DMS53 (cell line): Measurements from ENCODE around the gene NAALADL1.
A peak's percentile ranks its signal among the peaks of the same experiment; 100 is the strongest.
"Not testable (repeated sequence)": the region's sequence is repeated elsewhere in the genome, so short reads cannot be mapped to it uniquely, and the experiment has no call there.

Experiments
- DNase-seq: peaks from one replicate; lab custom pipeline; 2025; lab: John Stamatoyannopoulos, UW

Gene NAALADL1

DNA sequence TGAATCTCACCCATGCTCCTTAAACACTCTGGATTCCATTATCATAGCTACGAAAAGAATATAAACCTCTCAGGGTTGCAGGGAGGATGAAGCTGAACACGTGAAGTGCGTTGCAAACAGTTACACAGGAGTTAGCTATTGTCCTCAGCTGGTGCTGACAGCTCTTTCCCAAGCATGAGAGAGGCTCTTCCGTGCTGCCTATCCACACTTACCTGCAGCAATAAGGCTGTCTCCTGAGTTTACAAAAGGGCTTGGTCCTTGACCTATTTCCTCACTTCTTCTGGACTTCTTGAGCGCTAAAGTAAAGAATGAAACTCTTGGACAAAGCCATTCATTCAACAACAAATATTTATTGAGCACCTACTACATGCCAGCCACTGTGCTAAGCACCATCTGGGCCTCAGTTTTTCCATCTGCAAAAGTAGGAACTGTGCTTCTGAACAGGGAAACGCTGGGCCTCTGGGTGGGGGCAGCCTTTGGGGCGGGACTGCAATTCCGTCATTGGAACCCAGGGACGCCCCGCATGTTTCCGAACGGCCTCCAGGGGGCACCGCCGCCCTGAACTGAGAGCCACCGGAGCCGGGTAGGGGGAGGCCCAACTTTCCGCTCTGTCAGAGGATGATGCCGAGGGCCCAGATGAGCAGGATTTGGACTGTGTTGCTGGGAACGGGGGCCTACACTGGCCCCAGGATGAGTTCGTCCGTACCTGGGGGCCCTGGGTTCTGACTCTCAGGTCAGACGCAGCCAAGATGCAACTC lies 45.0 kb downstream of the NAALADL1 start:
- peak; percentile 94 for DNase-seq

DNA sequence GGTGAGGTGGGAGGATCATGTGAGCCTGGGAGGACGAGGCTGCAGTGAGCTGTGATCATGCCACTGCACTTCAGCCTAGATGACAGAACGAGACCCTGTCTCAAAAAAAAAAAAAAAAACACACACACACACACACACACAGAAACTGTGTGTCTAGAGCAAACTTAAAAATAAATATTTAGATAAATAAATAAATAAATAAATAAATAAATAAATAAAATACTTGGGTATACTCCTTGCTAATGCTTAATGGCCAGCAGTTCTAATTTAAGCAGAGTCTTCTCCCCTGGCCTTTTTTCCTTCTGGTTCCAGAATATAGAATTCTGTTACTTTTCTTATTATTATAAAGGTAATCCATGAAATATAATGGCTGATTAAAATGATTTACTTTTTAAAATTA lies 49.5 kb downstream of the NAALADL1 start:
- DNase-seq: no peak

DNA sequence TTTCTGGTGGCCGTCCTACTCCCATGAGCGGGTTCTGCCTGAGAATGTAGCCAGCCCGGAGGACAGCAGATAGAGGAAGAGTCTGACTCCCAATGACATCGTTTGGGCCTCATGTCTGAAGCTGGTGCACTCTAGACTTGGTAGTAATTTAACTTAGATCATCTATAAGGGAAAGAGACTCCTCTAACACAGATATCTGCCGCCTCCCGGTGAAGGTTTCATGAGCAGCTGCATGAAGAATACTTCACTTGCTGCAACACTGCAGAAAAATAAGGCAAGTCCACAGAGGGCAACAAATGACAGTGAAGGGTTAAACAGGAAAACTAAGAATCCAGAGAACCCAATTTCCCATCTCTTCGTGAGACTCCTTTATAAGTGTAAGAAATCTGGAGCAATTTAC lies 50.3 kb downstream of the NAALADL1 start:
- DNase-seq: no peak

DNA sequence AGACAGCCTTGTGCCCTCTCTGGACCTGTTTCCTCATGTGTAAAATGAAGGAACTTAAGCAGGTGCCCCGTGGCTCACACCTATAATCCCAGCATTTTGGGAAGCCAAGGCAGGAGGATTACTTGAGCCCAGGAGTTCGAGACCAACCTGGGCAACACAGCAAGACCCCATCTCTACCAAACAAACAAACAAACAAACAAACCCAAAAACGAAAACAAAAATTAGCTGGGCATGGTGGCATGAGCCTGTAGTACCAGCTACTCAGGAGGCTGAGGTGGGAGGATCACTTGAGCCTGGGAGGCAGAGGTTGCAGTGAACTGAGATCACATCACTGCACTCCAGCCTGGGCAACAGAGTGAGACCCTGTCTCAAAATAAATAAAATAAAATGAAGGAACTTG lies 54.4 kb downstream of the NAALADL1 start:
- not testable (repeated sequence) for DNase-seq

DNA sequence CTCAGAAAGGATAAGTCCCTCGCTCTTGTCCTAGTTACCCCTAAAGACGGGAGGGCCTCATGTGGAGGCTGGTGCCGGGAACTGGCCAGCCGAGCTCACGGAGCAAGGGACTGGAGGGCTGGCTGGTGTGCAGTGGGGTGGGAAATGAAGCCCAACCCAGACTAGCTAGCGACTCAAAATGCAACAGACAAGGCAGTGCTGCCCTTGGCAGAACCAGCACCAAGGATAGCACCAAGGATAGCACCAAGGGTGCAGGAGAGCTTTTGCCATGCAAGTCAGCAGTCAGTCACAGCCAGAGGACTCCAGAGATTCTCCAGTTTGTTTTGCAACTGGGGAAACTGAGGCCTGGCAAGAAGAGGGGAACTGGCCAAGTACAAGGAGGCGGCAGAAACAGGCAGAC lies 55.1 kb downstream of the NAALADL1 start:
- DNase-seq: no peak

DNA sequence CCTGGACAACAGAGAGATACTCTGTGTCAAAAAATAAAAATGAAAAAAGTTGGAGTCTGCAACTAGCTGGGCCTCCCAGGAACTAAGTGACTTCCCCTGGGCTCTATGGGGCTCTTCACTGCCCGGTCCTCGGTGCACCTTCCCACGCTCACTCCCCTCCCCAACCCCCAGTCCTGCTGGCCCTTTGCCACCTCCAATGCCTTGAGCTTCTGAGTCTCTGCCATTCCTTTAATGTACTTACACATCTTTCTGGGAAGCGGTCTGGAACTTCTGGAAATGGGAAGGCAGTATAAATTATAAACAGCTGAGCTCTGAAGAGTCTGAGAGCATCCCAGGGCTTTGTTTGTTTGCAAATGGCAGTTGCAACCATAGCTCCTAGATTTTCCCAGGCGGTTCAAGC lies 55.6 kb downstream of the NAALADL1 start:
- no peak for DNase-seq

DNA sequence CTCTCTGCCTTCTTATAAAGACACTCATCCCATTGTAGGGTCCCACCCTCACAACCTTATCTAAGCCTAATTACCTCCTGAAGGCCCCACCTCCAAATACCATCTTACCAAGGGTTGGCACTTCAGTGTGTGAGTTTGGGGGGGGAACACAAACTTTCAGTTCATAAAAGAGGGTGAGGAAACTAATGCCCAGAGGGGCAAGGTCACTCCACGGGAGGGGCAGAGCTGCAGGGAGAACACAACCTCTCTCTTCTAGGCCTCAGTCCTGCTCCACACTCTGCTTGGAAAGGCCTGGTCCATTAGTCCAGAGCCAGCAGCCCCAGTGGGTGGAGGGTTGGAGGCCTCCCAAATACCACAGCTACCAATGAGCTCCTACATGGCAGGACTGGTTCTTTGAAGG lies 58.9 kb downstream of the NAALADL1 start:
- DNase-seq: no peak

DNA sequence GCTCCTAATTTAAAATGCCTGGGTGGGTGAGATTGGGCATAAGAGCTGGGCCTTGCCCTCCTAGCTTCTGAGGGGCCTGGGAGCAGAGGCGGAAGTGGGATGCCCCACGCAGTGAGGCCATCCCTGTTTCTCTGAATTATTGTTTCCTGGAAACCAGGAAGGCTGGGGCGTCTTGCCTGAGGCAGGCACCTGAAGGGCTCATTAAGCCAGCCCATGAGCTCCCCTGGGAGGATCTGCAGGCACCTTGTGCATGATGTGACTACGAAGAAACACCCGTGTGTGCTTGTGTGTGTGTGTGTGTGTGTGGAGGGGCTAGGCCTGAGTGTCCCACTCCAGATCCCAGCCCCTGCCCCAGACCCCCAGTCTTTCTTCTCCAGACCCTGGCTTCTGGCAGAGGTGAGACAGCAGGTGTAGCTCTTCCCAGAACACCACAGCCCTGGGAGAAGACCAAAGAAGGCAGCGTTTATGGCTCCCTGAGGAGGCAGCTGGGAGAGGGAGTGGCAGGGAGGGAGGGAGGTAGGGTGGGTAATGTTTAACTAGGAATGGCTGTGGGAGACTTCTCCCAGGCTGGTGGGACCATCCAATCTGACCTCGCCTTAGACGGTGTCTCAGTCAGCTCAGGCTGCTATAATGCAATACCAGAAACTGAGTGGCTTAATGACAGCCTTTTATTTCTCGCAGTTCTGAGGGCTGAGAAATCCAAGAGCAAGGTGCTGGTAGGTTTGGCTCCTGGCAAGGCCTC lies 59.5 kb downstream of the NAALADL1 start:
- peak; percentile 68 for DNase-seq

DNA sequence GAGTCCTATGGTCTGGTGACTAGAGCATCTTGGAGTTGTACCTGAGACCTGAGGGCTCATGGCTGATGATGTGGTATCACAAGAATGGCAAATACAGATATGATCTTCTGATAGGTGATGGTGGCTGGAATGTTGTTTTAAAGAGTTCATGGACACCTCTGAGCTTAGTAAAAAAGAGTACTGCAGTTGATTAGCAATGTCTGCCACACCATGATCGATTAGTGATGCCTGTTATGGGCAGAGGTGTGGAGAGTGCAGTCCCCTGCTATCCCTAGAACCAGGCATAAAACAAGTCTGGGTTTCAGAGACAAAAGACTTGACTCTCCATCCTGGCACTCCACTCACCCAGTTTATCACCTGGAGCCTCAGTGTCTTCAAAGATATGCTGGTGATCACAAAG lies 60.2 kb downstream of the NAALADL1 start:
- DNase-seq: peak; percentile 48

DNA sequence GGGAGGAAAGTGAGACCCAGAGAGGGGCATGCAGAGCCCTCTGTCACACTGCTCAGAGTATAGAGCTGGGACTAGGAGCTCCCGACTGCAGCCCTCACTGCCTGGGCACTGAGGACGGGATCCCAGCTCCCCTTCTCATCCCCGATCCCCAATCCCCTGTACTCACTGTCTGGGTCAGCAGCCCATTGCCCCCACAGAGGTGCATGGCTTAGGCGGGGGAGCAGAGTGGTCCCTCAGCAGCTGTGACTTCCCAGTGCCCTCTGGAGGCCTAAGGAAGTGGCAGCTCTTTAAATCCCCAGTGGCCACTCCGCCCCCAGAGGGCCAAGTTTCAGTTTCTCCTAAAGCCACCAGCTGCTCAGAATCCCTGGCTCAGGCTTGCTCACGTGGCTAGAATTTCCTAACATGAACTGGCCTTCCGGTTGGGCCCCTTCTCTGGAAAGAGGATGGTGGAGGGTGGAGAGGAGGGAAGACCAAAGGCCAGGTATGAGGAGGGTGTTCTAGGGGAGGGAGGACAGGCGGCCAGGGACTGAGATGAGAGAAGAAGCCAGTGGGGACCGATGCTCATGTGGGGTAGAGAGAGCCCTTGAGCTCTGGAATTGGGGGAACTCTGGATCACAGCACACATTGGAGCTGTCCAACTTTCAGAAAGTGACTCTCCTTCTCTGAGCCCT lies 61.5 kb downstream of the NAALADL1 start, which contains the start of gene BATF2:
Gene BATF2, minus strand, starts transcription at position 262 of the 671 bp plus-strand sequence. Its CDS starts 57 bp downstream, at position 205.
- peak; percentile 91 for DNase-seq

DNA sequence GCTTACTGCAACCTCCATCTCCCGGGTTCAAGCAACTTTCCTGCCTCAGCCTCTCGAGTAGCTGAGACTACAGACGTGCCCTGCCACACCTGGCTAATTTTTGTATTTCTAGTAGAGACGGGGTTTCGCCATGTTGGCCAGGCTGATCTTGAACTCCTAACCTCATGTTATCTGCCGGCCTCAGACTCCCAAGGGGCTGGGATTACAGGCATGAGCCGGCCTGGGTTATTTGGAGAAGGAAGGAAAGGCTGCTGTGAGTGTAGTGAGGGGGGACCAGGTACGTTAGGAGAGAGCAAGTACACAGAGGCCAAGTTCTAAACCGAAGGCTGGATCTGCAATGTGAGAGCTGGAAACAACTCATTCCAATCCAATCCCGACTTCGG lies 62.0 kb downstream of the NAALADL1 start:
- DNase-seq: no peak
